ENCODE measurements around the gene UGCG.

DNA sequence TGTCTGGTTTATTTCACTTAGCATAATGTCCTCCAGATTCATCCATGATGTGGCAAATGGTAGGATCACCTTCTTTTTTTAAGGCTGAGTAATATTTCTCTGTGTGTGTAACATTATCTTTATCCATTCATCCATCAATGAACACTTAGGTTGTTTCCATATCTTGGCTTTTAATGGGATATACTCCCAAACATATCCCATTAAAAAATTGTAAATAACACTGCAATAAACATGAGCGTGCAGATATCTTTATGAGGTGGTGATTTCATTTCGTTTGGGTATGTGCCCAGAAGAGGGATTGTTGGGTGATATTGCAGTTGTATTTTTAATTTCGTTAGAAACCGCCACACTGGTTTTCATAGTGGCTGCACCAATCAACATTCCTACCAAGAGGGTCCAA lies 36.2 kb upstream of the UGCG start:
- TF ChIP-seq GATA3 (IDR thresholded peaks at IDR 0.05; ENCODE audit: borderline replicate concordance) = no peak
- TF ChIP-seq, protein P1, sequence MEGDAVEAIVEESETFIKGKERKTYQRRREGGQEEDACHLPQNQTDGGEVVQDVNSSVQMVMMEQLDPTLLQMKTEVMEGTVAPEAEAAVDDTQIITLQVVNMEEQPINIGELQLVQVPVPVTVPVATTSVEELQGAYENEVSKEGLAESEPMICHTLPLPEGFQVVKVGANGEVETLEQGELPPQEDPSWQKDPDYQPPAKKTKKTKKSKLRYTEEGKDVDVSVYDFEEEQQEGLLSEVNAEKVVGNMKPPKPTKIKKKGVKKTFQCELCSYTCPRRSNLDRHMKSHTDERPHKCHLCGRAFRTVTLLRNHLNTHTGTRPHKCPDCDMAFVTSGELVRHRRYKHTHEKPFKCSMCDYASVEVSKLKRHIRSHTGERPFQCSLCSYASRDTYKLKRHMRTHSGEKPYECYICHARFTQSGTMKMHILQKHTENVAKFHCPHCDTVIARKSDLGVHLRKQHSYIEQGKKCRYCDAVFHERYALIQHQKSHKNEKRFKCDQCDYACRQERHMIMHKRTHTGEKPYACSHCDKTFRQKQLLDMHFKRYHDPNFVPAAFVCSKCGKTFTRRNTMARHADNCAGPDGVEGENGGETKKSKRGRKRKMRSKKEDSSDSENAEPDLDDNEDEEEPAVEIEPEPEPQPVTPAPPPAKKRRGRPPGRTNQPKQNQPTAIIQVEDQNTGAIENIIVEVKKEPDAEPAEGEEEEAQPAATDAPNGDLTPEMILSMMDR (IDR thresholded peaks at IDR 0.05) = no peak
- TF ChIP-seq EP300 (IDR thresholded peaks at IDR 0.05) = no peak
- no peak for TF ChIP-seq POLR2A (IDR thresholded peaks at IDR 0.05; ENCODE audit: low read length)
- TF ChIP-seq, protein P2, sequence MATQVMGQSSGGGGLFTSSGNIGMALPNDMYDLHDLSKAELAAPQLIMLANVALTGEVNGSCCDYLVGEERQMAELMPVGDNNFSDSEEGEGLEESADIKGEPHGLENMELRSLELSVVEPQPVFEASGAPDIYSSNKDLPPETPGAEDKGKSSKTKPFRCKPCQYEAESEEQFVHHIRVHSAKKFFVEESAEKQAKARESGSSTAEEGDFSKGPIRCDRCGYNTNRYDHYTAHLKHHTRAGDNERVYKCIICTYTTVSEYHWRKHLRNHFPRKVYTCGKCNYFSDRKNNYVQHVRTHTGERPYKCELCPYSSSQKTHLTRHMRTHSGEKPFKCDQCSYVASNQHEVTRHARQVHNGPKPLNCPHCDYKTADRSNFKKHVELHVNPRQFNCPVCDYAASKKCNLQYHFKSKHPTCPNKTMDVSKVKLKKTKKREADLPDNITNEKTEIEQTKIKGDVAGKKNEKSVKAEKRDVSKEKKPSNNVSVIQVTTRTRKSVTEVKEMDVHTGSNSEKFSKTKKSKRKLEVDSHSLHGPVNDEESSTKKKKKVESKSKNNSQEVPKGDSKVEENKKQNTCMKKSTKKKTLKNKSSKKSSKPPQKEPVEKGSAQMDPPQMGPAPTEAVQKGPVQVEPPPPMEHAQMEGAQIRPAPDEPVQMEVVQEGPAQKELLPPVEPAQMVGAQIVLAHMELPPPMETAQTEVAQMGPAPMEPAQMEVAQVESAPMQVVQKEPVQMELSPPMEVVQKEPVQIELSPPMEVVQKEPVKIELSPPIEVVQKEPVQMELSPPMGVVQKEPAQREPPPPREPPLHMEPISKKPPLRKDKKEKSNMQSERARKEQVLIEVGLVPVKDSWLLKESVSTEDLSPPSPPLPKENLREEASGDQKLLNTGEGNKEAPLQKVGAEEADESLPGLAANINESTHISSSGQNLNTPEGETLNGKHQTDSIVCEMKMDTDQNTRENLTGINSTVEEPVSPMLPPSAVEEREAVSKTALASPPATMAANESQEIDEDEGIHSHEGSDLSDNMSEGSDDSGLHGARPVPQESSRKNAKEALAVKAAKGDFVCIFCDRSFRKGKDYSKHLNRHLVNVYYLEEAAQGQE (IDR thresholded peaks at IDR 0.05) = no peak
- TF ChIP-seq ZC3H11A (IDR thresholded peaks at IDR 0.05) = no peak
